ENCODE measurements around the gene KRT15. TPM values are rescaled to one million over a fixed set of nuclear protein-coding genes. Genes with fewer than 3 reads are reported as not detected.

KRT15 gene
- total and polyA plus RNA-seq, 2 of the 8 experiments (the other 6 are each of a cell fraction or from before 2014, with no cell fraction given), result 0.11 to 0.13 TPM

GRCh38 chr17:41468346-41468745 is 50.3 kb downstream of the KRT15 start:
- Histone ChIP-seq H2AK5ac (ENCODE audit: low read depth, low read length) (no peak overlapping the region), H3K79me1 (ENCODE audit: low read depth, low read length) (no peaks in the 10 kb centered on the region), H4K91ac (replicated peaks; ENCODE audit: insufficient read length, low read length) (no peak overlapping the region), H3K27me3 (replicated peaks in 1 of 4; ENCODE audit: control insufficient read depth in 3 of 4, extremely low read depth in 1 of 4, insufficient read depth in 3 of 4, low read length in 3 of 4) (no peaks in the 10 kb centered on the region), H3K23ac (ENCODE audit: insufficient read length) (no peak overlapping the region), H3K27ac (ENCODE audit: low read depth, low read length) (no peak overlapping the region), H4K5ac (ENCODE audit: insufficient read length, low read depth, low read length) (no peak overlapping the region), H3K9ac (replicated peaks in 1 of 4; ENCODE audit: extremely low read depth in 1 of 4, low read depth in 3 of 4, low read length in 3 of 4) (no peak overlapping the region), H3K79me2 (ENCODE audit: control insufficient read depth in 1 of 2, insufficient read depth in 2 of 2, low read length in 2 of 2) (no peaks in the 10 kb centered on the region), H3K18ac (ENCODE audit: extremely low read depth, low read length) (no peak overlapping the region), H3K23me2 (ENCODE audit: low read depth, low read length) (no peaks in the 10 kb centered on the region), H3K4ac (replicated peaks; ENCODE audit: insufficient read length, low read depth, low read length) (no peak overlapping the region), H2BK5ac (ENCODE audit: low read depth, low read length) (no peak overlapping the region), H3K9me3 (ENCODE audit: insufficient read depth in 2 of 2, low read depth in 1 of 2, low read length in 1 of 2) (no peaks in the 10 kb centered on the region; a peak in 1 of 4 replicates), H2BK12ac (ENCODE audit: low read depth, low read length) (no peak overlapping the region), H4K8ac (ENCODE audit: extremely low read depth, insufficient read depth, low read length) (no peak overlapping the region), H4K20me1 (replicated peaks in 1 of 2; ENCODE audit: control insufficient read depth in 1 of 2, insufficient read depth in 2 of 2, low read length in 2 of 2) (no peaks in the 10 kb centered on the region), H3K4me2 (ENCODE audit: insufficient read depth in 1 of 2, low read depth in 2 of 2, low read length in 2 of 2) (no peak overlapping the region), H2AFZ (ENCODE audit: low read length) (no peak overlapping the region), H2BK20ac (ENCODE audit: low read length) (no peak overlapping the region), H3K4me3 (ENCODE audit: extremely low read depth in 1 of 4, insufficient read depth in 2 of 4, low read depth in 3 of 4, low read length in 4 of 4) (no peak overlapping the region), H3K36me3 (ENCODE audit: control insufficient read depth in 2 of 4, insufficient read depth in 4 of 4, low read length in 3 of 4) (no peaks in the 10 kb centered on the region), H3K56ac (replicated peaks; ENCODE audit: insufficient read length, low read depth, low read length) (no peak overlapping the region), H3K14ac (ENCODE audit: insufficient read length) (no peak overlapping the region), H2BK15ac (ENCODE audit: low read length) (no peak overlapping the region), H2BK120ac (replicated peaks; ENCODE audit: low read depth, low read length) (no peak overlapping the region), H3K4me1 (replicated peaks in 1 of 4; ENCODE audit: control insufficient read depth in 3 of 4, insufficient read depth in 4 of 4, low read length in 3 of 4) (no peaks in the 10 kb centered on the region)
- DNase-seq (ENCODE audit: low read depth in 1 of 2, low spot score in 2 of 2), result no peak
- TF ChIP-seq JUND (IDR thresholded peaks at IDR 0.05; ENCODE audit: low read length) (no peak), KDM1A (IDR thresholded peaks at IDR 0.05; ENCODE audit: borderline replicate concordance, low read length) (no peak)
- ChIA-PET CTCF (ENCODE audit: partially characterized antibody) (interaction anchor here (0.6 to 1.0 kb wide), 3 partner anchors 11 to 673 kb away, joined by 3 to 4 read pairs (median 3); no protein-coding TSS in a partner anchor), POLR2A (ENCODE audit: partially characterized antibody) (no interaction called here)
- FAIRE-seq, result no peak
